ENCODE data around the gene FGFR3.

FGFR3 gene

GRCh38 chr4:1803523-1804423 lies 10.7 kb downstream of the FGFR3 start:
- DNase-seq, result peak; percentile 29

DNA sequence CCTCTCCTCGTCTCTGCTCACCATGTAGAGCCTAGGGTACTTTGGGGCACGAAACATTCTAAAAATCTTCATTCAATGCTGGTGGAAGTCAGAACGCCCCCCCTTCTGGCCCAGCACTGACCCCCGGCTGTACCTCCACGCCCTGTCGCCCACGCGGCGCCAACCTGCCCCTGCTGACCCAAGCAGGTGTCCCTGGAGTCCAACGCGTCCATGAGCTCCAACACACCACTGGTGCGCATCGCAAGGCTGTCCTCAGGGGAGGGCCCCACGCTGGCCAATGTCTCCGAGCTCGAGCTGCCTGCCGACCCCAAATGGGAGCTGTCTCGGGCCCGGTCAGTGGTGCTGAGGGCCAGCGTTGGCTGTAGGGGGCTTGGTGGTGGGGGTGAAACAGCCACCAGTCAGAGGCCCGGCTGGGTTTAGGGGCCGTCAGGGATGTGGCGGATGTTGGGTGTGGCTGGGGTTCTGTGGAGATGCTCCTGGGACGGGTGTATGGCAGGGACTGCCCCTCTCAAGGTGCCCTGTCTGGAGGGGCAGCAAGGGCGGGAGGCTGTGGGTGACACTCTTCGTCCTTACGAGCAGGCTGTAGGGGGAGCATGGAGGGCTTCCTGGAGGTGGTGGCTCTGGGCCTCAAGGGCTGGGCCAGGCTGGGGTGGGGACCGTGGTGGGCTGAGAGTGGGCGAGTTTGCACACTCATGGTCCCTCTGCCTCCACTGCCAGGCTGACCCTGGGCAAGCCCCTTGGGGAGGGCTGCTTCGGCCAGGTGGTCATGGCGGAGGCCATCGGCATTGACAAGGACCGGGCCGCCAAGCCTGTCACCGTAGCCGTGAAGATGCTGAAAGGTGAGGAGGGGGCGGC lies 11.8 kb downstream of the FGFR3 start:
- DNase-seq, result no peak

DNA sequence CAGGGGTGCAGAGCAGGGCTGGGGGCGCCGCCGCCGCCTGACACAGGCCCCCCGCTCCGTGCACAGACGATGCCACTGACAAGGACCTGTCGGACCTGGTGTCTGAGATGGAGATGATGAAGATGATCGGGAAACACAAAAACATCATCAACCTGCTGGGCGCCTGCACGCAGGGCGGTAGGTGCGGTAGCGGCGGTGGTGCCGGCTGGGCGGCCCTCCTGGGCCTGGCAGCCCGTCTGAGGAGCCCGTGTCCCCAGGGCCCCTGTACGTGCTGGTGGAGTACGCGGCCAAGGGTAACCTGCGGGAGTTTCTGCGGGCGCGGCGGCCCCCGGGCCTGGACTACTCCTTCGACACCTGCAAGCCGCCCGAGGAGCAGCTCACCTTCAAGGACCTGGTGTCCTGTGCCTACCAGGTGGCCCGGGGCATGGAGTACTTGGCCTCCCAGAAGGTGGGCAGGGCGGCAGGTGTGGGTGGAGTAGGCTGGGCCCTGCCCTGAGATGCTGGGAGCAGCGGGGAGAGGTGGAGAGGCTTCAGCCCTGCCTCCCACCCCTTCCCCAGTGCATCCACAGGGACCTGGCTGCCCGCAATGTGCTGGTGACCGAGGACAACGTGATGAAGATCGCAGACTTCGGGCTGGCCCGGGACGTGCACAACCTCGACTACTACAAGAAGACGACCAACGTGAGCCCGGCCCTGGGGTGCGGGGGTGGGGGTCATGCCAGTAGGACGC lies 12.6 kb downstream of the FGFR3 start:
- DNase-seq, result peak; percentile 33

GRCh38 chr4:1806223-1806564 lies 13.1 kb downstream of the FGFR3 start:
- no peak for DNase-seq

DNA sequence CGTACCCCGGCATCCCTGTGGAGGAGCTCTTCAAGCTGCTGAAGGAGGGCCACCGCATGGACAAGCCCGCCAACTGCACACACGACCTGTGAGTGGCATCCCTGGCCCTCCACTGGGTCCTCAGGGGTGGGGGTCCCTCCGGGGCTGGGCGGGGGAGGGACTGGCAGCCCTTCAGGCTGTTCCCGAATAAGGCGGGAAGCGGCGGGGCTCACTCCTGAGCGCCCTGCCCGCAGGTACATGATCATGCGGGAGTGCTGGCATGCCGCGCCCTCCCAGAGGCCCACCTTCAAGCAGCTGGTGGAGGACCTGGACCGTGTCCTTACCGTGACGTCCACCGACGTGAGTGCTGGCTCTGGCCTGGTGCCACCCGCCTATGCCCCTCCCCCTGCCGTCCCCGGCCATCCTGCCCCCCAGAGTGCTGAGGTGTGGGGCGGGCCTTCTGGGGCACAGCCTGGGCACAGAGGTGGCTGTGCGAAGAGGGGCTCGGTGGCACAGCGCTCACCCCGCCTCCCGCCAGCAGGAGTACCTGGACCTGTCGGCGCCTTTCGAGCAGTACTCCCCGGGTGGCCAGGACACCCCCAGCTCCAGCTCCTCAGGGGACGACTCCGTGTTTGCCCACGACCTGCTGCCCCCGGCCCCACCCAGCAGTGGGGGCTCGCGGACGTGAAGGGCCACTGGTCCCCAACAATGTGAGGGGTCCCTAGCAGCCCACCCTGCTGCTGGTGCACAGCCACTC lies 13.7 kb downstream of the FGFR3 start:
- DNase-seq, result peak; percentile 45

GRCh38 chr4:1807332-1807777 lies 14.3 kb downstream of the FGFR3 start:
- no peak for DNase-seq

- no peak for DNase-seq
These were observed 15.3 kb downstream of the FGFR3 start for GRCh38 chr4:1808396-1808795.

GRCh38 chr4:1808851-1809753 lies 16.0 kb downstream of the FGFR3 start:
- peak; percentile 26 for DNase-seq

DNA sequence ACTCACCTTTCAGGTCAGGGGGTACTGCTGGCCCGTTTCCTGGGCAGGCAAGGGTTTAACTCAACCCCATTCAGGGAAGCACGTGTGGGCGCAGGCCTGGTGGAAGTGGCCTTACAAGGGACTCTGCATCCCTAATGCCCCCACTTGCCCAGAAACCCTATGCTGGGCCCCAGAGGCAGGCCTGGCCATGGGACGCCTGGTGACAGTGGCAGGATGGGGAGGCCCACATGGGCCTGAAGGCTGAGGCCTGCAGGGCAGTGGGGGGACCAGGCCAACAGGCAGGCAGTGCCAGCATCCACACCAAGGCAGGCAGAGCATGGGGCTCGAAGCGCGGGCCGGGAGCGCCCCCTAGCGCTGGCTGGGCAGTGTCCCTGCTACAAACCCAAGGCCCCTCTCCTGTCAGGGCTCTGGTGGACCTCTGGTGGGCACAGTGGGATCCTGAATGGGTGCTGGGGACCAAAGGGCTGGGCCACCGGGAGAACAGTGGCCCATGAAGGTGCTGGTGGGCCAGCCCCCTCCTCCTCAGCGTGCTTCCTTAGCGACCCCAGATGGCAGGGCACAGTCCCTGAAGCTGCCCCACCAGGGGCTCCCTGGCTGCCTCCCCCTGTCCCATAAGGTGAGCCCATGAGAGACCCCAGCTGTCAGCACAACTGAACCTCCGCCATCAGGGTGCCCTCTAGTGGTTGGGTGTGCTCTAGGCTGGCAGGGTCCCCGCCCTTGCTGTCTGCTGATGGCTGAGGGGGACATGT lies 16.8 kb downstream of the FGFR3 start:
- DNase-seq, result peak; percentile 84

DNA sequence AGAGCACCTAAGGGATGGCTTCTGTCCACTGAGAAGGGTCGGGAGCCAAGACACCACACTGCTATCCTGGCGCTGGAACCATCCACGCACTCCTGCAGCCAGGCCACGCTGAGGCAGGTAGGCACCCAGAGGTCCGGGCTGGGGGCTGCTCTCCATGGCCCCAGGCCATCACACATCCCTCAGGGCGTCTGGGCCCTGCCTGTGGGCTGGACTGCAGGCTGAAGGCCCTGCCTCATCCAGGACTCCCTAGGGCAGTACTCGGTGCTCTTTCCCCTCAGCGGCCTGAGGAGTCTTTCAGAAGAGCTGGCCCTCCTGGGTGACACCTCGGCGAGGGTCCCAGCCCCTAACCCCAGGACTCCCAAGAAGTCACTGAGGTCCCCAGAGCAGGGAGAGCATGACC lies 17.7 kb downstream of the FGFR3 start:
- DNase-seq, result no peak

DNA sequence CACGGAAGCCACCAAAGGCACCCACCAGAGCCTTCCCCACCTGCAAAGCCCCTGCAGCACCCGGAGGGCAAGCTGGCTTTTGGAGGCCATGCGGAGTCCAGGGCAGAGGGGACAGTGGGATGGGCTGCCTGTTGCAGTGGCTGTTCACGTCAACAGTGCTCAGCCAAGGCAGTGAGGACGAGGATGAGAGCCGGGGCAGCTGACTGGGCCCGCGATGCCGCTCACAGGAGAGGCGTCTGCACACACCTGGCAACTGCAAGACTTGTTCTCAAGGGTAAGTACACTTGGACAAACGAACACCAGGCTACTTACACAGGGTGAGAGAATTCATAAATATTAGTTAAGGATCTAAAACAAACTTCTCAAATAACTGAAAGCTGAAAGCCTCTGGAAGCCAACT lies 19.6 kb downstream of the FGFR3 start:
- no peak for DNase-seq

DNA sequence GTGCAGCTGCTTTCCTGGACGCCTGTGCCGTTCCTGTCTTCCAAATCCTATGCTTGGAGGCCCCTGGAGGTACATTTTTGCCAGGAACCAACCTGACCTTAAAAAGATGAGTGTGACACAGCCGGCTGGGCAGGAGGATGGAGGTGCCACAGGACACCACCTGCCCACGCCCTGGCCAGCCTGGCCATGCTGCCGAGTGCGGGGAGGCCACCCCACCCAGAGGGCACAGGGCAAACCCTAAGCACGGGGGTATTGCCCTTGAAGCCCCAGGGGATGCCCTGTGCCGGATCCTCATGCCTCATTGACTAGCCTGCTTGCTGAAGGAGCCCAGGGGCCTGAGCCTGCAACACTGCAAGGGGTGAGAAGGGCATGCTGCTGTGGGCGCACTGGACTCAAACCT lies 20.1 kb downstream of the FGFR3 start:
- peak; percentile 16 for DNase-seq

DNA sequence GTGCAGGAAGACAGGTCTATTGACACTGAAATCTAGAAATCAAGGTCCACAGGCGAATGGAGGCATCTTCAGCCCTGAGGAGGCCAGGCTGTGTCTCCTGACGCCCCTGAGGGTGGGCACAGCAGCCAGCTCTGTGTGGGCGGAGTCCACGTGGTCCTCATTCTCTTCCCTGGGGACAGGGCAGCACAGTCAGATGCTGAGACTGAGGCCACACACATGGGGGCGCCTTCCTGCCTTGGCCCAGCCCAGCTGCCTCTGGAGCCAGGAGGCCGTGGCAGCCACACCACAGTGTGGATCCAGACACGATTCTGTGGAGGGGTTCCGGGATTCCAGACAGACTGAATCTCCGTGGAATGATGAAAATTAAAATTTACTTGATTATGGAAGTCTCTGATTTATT lies 20.8 kb downstream of the FGFR3 start:
- peak; percentile 13 for DNase-seq

GRCh38 chr4:1814453-1814852 lies 21.4 kb downstream of the FGFR3 start:
- DNase-seq, result no peak

DNA sequence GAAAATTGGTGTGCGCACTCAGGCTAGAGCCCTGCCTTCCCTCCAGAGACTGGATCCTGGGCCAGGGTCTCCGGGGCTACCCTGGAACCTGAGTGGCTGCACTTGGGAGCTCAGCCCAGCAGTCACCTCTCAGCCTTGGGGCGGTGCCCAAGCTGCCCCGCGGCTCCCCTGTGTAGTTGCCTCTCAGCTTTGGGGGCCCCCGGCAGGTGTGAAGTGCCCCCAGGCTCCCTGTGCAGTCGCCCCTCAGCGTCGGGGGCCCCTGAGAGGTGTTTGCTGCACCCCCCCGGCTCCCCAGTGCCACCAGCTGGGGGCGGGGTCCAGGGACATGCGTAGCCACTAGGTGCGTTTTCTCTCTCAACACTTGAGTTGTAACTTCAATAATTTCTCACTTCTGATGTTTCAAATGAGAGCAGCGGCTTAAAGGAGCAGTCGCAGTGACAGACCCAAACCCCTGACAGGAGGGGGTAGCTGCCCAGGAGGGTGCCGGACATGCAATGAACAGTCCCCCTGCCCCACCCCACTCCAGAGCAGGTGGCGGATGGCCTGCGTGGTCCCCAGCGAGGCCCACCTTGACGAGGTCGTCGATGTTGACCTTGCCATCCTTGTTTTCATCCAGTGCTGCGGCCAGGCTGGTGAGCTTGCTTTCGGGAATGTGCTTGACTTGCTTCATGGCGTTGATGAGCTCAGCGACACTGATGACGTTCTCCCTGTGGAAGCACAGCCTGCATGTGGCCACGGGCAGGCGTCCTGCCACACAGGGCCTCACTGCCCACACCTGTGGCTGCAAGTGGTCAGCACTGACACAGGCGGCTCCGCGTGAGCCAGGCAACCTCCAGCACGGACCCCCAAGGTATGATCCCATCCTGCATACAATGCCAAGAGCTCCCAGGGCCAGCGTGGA lies 22.3 kb downstream of the FGFR3 start:
- DNase-seq, result peak; percentile 26

GRCh38 chr4:1815997-1816860 lies 23.1 kb downstream of the FGFR3 start:
- DNase-seq, result peak; percentile 34

DNA sequence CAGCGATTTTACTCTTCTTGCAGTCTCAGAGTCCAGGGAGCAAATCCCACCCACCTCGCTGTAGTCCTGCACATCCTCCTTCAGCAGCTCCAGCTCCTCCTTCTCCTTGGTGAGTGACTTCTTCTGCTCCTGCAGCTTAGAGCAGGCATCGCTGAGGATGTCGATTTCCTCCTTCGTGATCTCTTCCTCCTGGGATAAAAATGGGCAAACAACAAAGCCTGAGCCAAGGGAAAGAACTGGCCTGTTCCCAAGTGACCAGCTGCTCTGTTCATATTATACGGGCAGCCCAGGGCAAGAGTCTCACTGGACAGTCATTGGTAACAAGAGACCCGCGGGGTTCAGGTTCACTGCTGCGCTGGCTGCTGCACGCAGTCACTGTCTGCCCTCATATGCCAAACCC lies 26.2 kb downstream of the FGFR3 start:
- DNase-seq, result peak; percentile 17

DNA sequence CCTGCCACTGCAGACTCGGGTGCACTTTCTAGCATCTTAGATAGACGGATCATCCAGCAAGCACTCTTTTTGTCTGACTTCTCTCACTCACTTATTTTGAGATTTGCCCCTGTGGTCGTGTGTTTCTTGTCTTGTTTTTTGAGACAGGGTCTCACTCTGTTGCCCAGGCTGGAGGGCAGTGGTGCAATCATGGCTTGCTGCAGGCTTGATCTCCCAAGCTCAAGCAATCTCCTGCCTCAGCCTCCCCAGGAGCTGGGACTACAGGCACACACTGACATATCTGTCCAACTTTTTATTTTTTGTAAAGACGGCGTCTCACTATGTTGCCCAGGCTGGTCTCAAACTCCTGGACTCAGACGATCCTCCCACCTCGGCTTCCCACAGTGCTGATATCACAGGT lies 26.7 kb downstream of the FGFR3 start:
- DNase-seq, result no peak
